MCF 10A (cell line): ENCODE measurements around the gene TMEM209. TPM values are rescaled to one million over a fixed set of nuclear protein-coding genes. Genes with fewer than 3 reads are reported as not detected.
"Not testable (repeated sequence)": the region's sequence is repeated elsewhere in the genome, so short reads cannot be mapped to it uniquely, and the experiment has no call there.

ENCODE experiments used
- Bru-seq: library from RNA; stranded (reverse); fragments of 400-500 nt; gene quantifications from one replicate; lab custom pipeline; 2021; lab: Mats Ljungman, UMichigan
- BruChase-seq, 2 experiments: library from RNA; stranded (reverse); fragments of 400-500 nt; gene quantifications; one replicate each; lab custom pipeline; 2021; lab: Mats Ljungman, UMichigan
- BruUV-seq: library from RNA; stranded (reverse); fragments of 400-500 nt; replicated peaks from 2 replicates; lab custom pipeline; 2021; lab: Mats Ljungman, UMichigan
- CTCF ChIA-PET: fragments of 300-600 bp; sonication (Branson Sonifier 250); formaldehyde crosslinking; extraction: SDS; loops from one replicate; lab custom pipeline; 2021; ENCODE audit warnings: antibody characterized with exemption, inconsistent platforms; lab: Yijun Ruan, JAX
- POLR2A ChIA-PET: fragments of 300-600, 350-650 bp; sonication (Branson Sonifier 250); formaldehyde crosslinking; extraction: SDS; loops from one replicate; lab custom pipeline; 2020; ENCODE audit warnings: antibody characterized with exemption, inconsistent platforms; lab: Yijun Ruan, JAX
- DNase-seq: peaks from one replicate; pipeline ENCODE4 v3.0.0-alpha.2; 2018; ENCODE audit not compliant: unreplicated experiment
- H3K27ac Mint-ChIP-seq: one replicate; pipeline ENCODE4 v1.8.0; 2022; ENCODE audit warnings: mild to moderate bottlenecking, low read depth, mixed read lengths; ENCODE audit not compliant: unreplicated experiment
- H3K27me3 Mint-ChIP-seq: one replicate; pipeline ENCODE4 v1.8.0; 2022; ENCODE audit warnings: mixed read lengths; ENCODE audit not compliant: insufficient read depth, unreplicated experiment
- H3K36me3 Mint-ChIP-seq: one replicate; pipeline ENCODE4 v1.8.0; 2022; ENCODE audit warnings: mild to moderate bottlenecking, moderate library complexity, mixed read lengths; ENCODE audit not compliant: insufficient read depth, unreplicated experiment
- H3K4me1 Mint-ChIP-seq: one replicate; pipeline ENCODE4 v1.8.0; 2022; ENCODE audit warnings: mixed read lengths; ENCODE audit not compliant: insufficient read depth, unreplicated experiment
- H3K4me3 Mint-ChIP-seq: one replicate; pipeline ENCODE4 v1.8.0; 2022; ENCODE audit warnings: mild to moderate bottlenecking, moderate library complexity, mixed read lengths; ENCODE audit not compliant: unreplicated experiment
- H3K9me3 Mint-ChIP-seq: one replicate; pipeline ENCODE4 v1.8.0; 2022; ENCODE audit warnings: mixed read lengths; ENCODE audit not compliant: unreplicated experiment
- CTCF ChIP-seq: fragments of 200-600 bp; IDR thresholded peaks from one replicate; pipeline ENCODE4 v1.8.0; 2022; ENCODE audit warnings: antibody characterized with exemption, mild to moderate bottlenecking; ENCODE audit not compliant: unreplicated experiment
- intact Hi-C: fragments of 100-400 bp; cut with micrococcal nuclease; formaldehyde crosslinking; loops from 2 replicates; pipeline ENCODE4 v1.14.1; 2022
- long read RNA-seq: library from polyadenylated mRNA; stranded (forward); transcript quantifications from one replicate; pipeline ENCODE4 v2.0.0, GENCODE V29; 2022
- total RNA-seq: library from RNA; stranded (reverse); gene quantifications from 2 replicates; pipeline ENCODE4 v1.2.3, GENCODE V29; 2022

Gene TMEM209
- total RNA-seq (38.3 and 45.3 TPM in 2 replicates), Bru-seq, nascent RNA (percentile 81 among the genes with signal in this experiment), BruChase-seq, experiment 1, labeled RNA remaining after a 6-hour chase (percentile 87 among the genes with signal in this experiment), BruChase-seq, experiment 2, labeled RNA remaining after a 2-hour chase (percentile 79 among the genes with signal in this experiment)
- long read RNA-seq, transcript TMEM209-201 (15 exons, 3,545 nt), result major isoform, 58 of 81 reads
- long read RNA-seq, partial matches to known transcripts, result 7 of 81 reads
- long read RNA-seq, other reads (novel, unspliced or antisense), result 13 of 81 reads

GRCh38 chr7:130205084-130205947 is at the start of gene TMEM209:
TSS of gene TMEM209 (minus strand) at chr7:130205406. CDS start at chr7:130205375, 31 bp downstream.
- H3K9me3 Mint-ChIP-seq, result no peaks in the 10 kb centered on the region
- POLR2A ChIA-PET, result interaction anchor here (0.5 to 2.9 kb wide), 35 partner anchors 10 to 900 kb away, joined by 3 to 15 read pairs (median 3); partner anchors contain the start of genes CPA4 and KLHDC10
- TSS peak; percentile 97 for BruUV-seq

GRCh38 chr7:130254555-130254954 is 49.3 kb upstream of the TMEM209 start:
- no peak for DNase-seq
- BruUV-seq, result no TSS peak
- Mint-ChIP-seq H3K27me3 (no peaks in the 10 kb centered on the region), H3K4me1 (no peaks in the 10 kb centered on the region), H3K36me3 (no peaks in the 10 kb centered on the region), H3K27ac (no peak overlapping the region), H3K4me3 (no peak overlapping the region), H3K9me3 (peaks cover 17% of the 10 kb centered on the region)
- ChIA-PET CTCF (interaction anchor here (0.7 to 1.1 kb wide), 2 partner anchors 9 to 503 kb away, joined by 3 to 5 read pairs; no protein-coding TSS in a partner anchor), POLR2A (no interaction called here)
- TF ChIP-seq CTCF, result no peak
- intact Hi-C loops, result no loop called here

More at GRCh38 chr7:130205084-130205947, at the start of gene TMEM209:
- peak within 1 kb of the TSS; percentile 99 for H3K27ac Mint-ChIP-seq
- peak; percentile 97 for DNase-seq
- H3K4me3 Mint-ChIP-seq, result peak within 1 kb of the TSS; percentile 98
- intact Hi-C loops, result loop anchor here (10.0 kb wide), 1 partner anchor 149 kb away; no protein-coding TSS in a partner anchor
- no peak for TF ChIP-seq CTCF
- peaks cover 12% of the 10 kb centered on the region for H3K4me1 Mint-ChIP-seq
- H3K36me3 Mint-ChIP-seq, result peaks cover 39% of the 10 kb centered on the region
- CTCF ChIA-PET, result interaction anchor here (0.6 to 1.6 kb wide), 6 partner anchors 8 to 553 kb away, joined by 3 to 5 read pairs (median 3); no protein-coding TSS in a partner anchor
- H3K27me3 Mint-ChIP-seq, result no peaks in the 10 kb centered on the region

GRCh38 chr7:130249626-130250025 is 44.4 kb upstream of the TMEM209 start:
- DNase-seq, intact Hi-C loops, H3K4me3 Mint-ChIP-seq, BruUV-seq, H3K27ac Mint-ChIP-seq, H3K4me1 Mint-ChIP-seq, H3K27me3 Mint-ChIP-seq, H3K36me3 Mint-ChIP-seq, POLR2A ChIA-PET: not testable (repeated sequence)
- CTCF ChIA-PET, result interaction anchor here (0.6 kb wide), 1 partner anchor 41 kb away, joined by 4 read pairs; no protein-coding TSS in a partner anchor
- peaks cover 25% of the 10 kb centered on the region for H3K9me3 Mint-ChIP-seq

- peaks cover 24% of the 10 kb centered on the region for H3K9me3 Mint-ChIP-seq
- H3K27me3 Mint-ChIP-seq, BruUV-seq, H3K27ac Mint-ChIP-seq, H3K36me3 Mint-ChIP-seq, CTCF ChIA-PET, H3K4me1 Mint-ChIP-seq, POLR2A ChIA-PET, H3K4me3 Mint-ChIP-seq, intact Hi-C loops, DNase-seq: not testable (repeated sequence)
These were observed 43.6 kb upstream of the TMEM209 start for GRCh38 chr7:130248842-130249241.

GRCh38 chr7:130246491-130246890 is 41.3 kb upstream of the TMEM209 start:
- H3K36me3 Mint-ChIP-seq, H3K4me3 Mint-ChIP-seq, BruUV-seq, H3K27me3 Mint-ChIP-seq, POLR2A ChIA-PET, H3K27ac Mint-ChIP-seq, intact Hi-C loops, H3K9me3 Mint-ChIP-seq, DNase-seq: not testable (repeated sequence)
- peaks cover 12% of the 10 kb centered on the region for H3K4me1 Mint-ChIP-seq
- CTCF ChIA-PET, result interaction anchor here (0.7 kb wide), 1 partner anchor 511 kb away, joined by 3 read pairs; no protein-coding TSS in a partner anchor

- POLR2A ChIA-PET, result interaction anchor here (0.6 to 1.6 kb wide), 4 partner anchors 11 to 415 kb away, joined by 3 to 5 read pairs (median 3); no protein-coding TSS in a partner anchor
- peaks cover 12% of the 10 kb centered on the region for H3K4me1 Mint-ChIP-seq
- H3K36me3 Mint-ChIP-seq, BruUV-seq, H3K27ac Mint-ChIP-seq, H3K27me3 Mint-ChIP-seq, H3K4me3 Mint-ChIP-seq, H3K9me3 Mint-ChIP-seq: not testable (repeated sequence)
- CTCF ChIA-PET, result interaction anchor here (0.6 to 1.1 kb wide), 11 partner anchors 29 to 876 kb away, joined by 3 to 6 read pairs (median 3); no protein-coding TSS in a partner anchor
- peak; percentile 17 for DNase-seq
- intact Hi-C loops, result loop anchor here (5.0 kb wide), 1 partner anchor 114 kb away; no protein-coding TSS in a partner anchor
These were observed 38.3 kb upstream of the TMEM209 start for GRCh38 chr7:130243486-130243885.
